Stimulated activated memory B cell treated with anti-CD40 and anti-IgM and Interleukin-4, amounts not matched to agents 10 μg/mL and 1 μg/mL and 100 μg/mL, for 72 hours (primary cell): ENCODE results near the gene NPR3.

ENCODE experiments used
- ATAC-seq: fragments of 150-1000 bp; cut with Tn5 transposase; 2 replicates; pipeline ENCODE4 v1.10.0; 2021
- H3K27ac Mint-ChIP-seq: one replicate; pipeline ENCODE4 v1.8.0; 2022; ENCODE audit warnings: mild to moderate bottlenecking, mixed read lengths
- H3K27me3 Mint-ChIP-seq: one replicate; pipeline ENCODE4 v1.8.0; 2022; ENCODE audit warnings: mixed read lengths
- H3K36me3 Mint-ChIP-seq: one replicate; pipeline ENCODE4 v1.8.0; 2022; ENCODE audit warnings: mixed read lengths
- H3K4me1 Mint-ChIP-seq: one replicate; pipeline ENCODE4 v1.8.0; 2022; ENCODE audit warnings: mixed read lengths
- H3K4me3 Mint-ChIP-seq: one replicate; pipeline ENCODE4 v1.8.0; 2022; ENCODE audit warnings: mild to moderate bottlenecking, moderate library complexity, mixed read lengths
- H3K9me3 Mint-ChIP-seq: one replicate; pipeline ENCODE4 v1.8.0; 2022; ENCODE audit warnings: mixed read lengths

The NPR3 gene

GRCh38 chr5:32840606-32841005, 129.5 kb downstream of the NPR3 start:
- no peak overlapping the region for H3K4me3 Mint-ChIP-seq
- no peaks in the 10 kb centered on the region for H3K27me3 Mint-ChIP-seq
- H3K36me3 Mint-ChIP-seq, result no peaks in the 10 kb centered on the region
- H3K27ac Mint-ChIP-seq, result no peak overlapping the region
- H3K4me1 Mint-ChIP-seq, result no peaks in the 10 kb centered on the region
- H3K9me3 Mint-ChIP-seq, result no peaks in the 10 kb centered on the region
- ATAC-seq, result no peak
